Gastrocnemius medialis (tissue), 4 donors: ENCODE measurements around the gene TOMM7. TPM values are rescaled to one million over a fixed set of nuclear protein-coding genes. Genes with fewer than 3 reads are reported as not detected.

Experiments used
- ATAC-seq, 2 donors: fragments of 150-250 bp; one replicate each; pipeline ENCODE4 v1.9.1; 2016
- DNase-seq, 2 donors: peaks; one replicate each; pipeline ENCODE4 v3.0.0-alpha.2; 2019
- H3K27ac ChIP-seq, 4 donors: fragments of 200-600 bp; sonication (generic); 1 replicate in 1 of 4; 2 replicates in 3 of 4; pipeline ENCODE4 v1.5.1; 2016 to 2018; ENCODE audit warnings: mild to moderate bottlenecking in 2 of 4, moderate library complexity in 1 of 4
- H3K27me3 ChIP-seq, 3 donors: fragments of 200-600 bp; sonication (generic) in 2 of 3; 1 replicate in 1 of 3; 2 replicates in 2 of 3; pipeline versions ENCODE4 v1.5.1 to v1.6.0; 2016 to 2019; ENCODE audit warnings: mild to moderate bottlenecking in 1 of 3, moderate library complexity in 1 of 3
- H3K36me3 ChIP-seq, 2 donors: fragments of 200-600 bp; sonication (generic) in 1 of 2; one replicate each; pipeline ENCODE4 v1.5.1; 2017 to 2018
- H3K4me1 ChIP-seq, 2 donors: fragments of 200-600 bp; sonication (generic) in 1 of 2; one replicate each; pipeline ENCODE4 v1.5.1; 2016 to 2017; ENCODE audit warnings: mild to moderate bottlenecking in 2 of 2
- H3K4me3 ChIP-seq, 4 donors: fragments of 200-600 bp; sonication (generic) in 3 of 4; 1 replicate in 1 of 4; 2 replicates in 3 of 4; pipeline ENCODE4 v1.5.1; 2016 to 2019; ENCODE audit warnings: mild to moderate bottlenecking in 2 of 4
- H3K9me3 ChIP-seq, 3 donors: fragments of 200-600 bp; sonication (generic) in 2 of 3; 1 replicate in 1 of 3; 2 replicates in 2 of 3; pipeline ENCODE4 v1.5.1; 2016 to 2019
- POLR2A ChIP-seq, 2 donors: fragments of 450-650 bp; IDR thresholded peaks; one replicate each; pipeline ENCODE4 v1.6.1; 2017; ENCODE audit warnings: antibody characterized with exemption in 2 of 2, mild to moderate bottlenecking in 2 of 2, moderate library complexity in 2 of 2
- in situ Hi-C, 4 donors: fragments of 200-750 bp; cut with MboI; loops; one replicate each; pipeline versions ENCODE4 v1.15.0 to v1.8.0; 2017; ENCODE audit warnings: low sequenced_read_pairs in 4 of 4
- intact Hi-C: fragments of 100-400 bp; cut with DNase I; formaldehyde crosslinking; loops from one replicate; pipeline ENCODE4 v1.15.1; 2023; ENCODE audit warnings: low total_unique reads
- total RNA-seq, 4 donors: library from RNA; depleted of rRNA; stranded (reverse); fragments of >200 nt; gene quantifications; one replicate each; pipeline versions ENCODE4 v1.1.0 to v1.2.3, GENCODE V29; 2016
- TF ChIP-seq, protein P1 (sequence below), 5 experiments: fragments of 450-650 bp in 3 of 5; fragments of 200-600 bp in 2 of 5; sonication (generic) in 2 of 5; IDR thresholded peaks in 4 of 5; conservative IDR thresholded peaks in 1 of 5; 1 replicate in 4 of 5; 2 replicates in 1 of 5; pipeline ENCODE4 v1.5.1; 2016 to 2019; ENCODE audit warnings: antibody characterized with exemption in 5 of 5, mild to moderate bottlenecking in 3 of 5, moderate library complexity in 3 of 5

The TOMM7 gene
- total RNA-seq, 4 donors from 2014 or later: 124 to 235 (median 218) TPM

DNA sequence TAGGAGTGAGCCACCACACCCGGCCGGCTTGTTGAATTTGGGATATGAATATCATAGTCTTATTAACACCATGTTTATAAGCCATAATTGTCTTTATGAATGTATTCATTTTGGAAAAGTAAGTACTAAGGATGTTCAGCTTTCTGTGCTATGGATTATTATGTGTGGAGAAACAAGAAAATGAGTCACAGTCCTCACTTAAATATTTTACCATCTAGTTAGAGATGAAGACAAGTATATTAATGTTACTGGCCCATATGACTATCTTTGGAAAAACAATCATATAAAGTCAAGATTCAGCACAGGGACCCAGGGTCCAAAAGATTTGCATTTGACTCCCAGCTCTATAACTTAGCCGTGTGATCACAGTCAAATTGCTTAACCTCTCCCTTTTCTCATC, 9.8 kb upstream of the TOMM7 start:
- TF ChIP-seq POLR2A (IDR thresholded peaks at IDR 0.05): no peak
- TF ChIP-seq, protein P1, sequence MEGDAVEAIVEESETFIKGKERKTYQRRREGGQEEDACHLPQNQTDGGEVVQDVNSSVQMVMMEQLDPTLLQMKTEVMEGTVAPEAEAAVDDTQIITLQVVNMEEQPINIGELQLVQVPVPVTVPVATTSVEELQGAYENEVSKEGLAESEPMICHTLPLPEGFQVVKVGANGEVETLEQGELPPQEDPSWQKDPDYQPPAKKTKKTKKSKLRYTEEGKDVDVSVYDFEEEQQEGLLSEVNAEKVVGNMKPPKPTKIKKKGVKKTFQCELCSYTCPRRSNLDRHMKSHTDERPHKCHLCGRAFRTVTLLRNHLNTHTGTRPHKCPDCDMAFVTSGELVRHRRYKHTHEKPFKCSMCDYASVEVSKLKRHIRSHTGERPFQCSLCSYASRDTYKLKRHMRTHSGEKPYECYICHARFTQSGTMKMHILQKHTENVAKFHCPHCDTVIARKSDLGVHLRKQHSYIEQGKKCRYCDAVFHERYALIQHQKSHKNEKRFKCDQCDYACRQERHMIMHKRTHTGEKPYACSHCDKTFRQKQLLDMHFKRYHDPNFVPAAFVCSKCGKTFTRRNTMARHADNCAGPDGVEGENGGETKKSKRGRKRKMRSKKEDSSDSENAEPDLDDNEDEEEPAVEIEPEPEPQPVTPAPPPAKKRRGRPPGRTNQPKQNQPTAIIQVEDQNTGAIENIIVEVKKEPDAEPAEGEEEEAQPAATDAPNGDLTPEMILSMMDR (IDR thresholded peaks at IDR 0.05 in 4 of 5, conservative IDR thresholded peaks at IDR 0.05 in 1 of 5): no peak
- Histone ChIP-seq H3K27ac (no peak overlapping the region), H3K4me1 (peaks cover 4 to 7% of the 10 kb centered on the region in 2 donors), H3K4me3 (no peak overlapping the region), H3K36me3 (no peaks in the 10 kb centered on the region), H3K9me3 (no peaks in the 10 kb centered on the region), H3K27me3 (no peaks in the 10 kb centered on the region)
- ATAC-seq (no peak), DNase-seq (no peak)
- in situ Hi-C loops (no loop called here), intact Hi-C loops (no loop called here)

DNA sequence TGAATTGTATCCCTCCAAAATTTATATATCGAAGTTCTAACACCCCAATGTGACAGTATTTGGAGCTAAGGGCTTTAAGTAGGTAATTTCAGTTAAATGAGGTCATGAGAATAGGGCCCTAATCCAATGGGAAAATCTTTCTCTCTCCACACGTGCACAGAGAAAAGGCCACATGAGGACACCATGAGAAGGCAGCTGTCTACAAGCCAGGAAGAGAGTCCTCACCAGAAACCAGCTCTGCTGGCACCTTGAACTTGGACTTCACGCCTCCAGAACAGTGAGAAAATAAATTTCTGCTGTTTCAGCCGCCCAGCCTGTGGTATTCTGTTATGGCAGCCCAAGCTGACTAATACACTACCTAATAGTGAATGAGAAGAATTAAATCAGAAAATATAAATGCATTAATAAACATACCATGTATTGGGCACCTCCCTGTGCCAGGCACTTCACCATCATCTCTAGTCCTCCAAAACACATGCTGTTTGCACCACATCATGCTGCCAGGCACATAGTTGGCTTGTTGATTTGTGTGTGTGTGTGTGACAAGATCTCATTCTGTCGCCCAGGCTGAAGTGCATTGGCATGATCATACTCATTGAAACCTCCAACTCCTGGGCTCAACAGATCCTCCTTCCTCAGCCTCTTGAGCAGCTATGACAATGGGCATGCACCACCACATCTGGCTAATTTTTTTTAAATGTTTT, 9.1 kb upstream of the TOMM7 start:
- intact Hi-C loops: no loop called here

DNA sequence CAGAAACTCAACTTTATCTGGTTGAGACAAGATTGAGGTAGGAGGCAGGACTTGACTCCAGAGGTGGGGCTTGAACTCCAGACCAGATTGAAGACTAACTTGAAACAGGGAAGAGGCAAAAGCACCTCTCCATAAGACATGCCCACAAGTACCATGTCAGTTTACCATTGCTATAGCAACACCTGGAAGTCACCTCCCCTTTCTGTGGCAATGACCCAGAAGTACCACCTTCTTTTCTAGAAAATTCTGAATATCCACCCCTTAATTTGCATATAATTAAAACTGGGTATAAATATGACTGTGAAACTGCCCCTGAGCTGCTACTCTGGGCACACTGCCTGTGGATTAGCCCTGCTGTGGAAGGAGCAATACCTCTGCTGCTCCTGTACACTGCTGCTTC, 4.9 kb upstream of the TOMM7 start:
- DNase-seq: no peak
- in situ Hi-C loops: loop anchor here in 3 of 4 donors (10.0 kb wide), 1 partner anchor 227 kb away; no protein-coding TSS in a partner anchor
- TF ChIP-seq POLR2A (IDR thresholded peaks at IDR 0.05): no peak
- TF ChIP-seq, protein P1 (IDR thresholded peaks at IDR 0.05 in 4 of 5, conservative IDR thresholded peaks at IDR 0.05 in 1 of 5): no peak
- Histone ChIP-seq H3K4me1 (peaks cover 2 to 4% of the 10 kb centered on the region in 2 donors), H3K27ac (no peak overlapping the region), H3K4me3 (no peak overlapping the region), H3K36me3 (no peaks in the 10 kb centered on the region), H3K27me3 (no peaks in the 10 kb centered on the region), H3K9me3 (no peaks in the 10 kb centered on the region)
- intact Hi-C loops: no loop called here
- no peak for ATAC-seq

More for the DNA sequence above, 9.1 kb upstream of the TOMM7 start:
- no peak for ATAC-seq
- Histone ChIP-seq H3K4me1 (peaks cover 4 to 7% of the 10 kb centered on the region in 2 donors), H3K4me3 (no peak overlapping the region), H3K36me3 (no peaks in the 10 kb centered on the region), H3K27me3 (no peaks in the 10 kb centered on the region), H3K9me3 (no peaks in the 10 kb centered on the region), H3K27ac (no peak overlapping the region)
- TF ChIP-seq, protein P1 (IDR thresholded peaks at IDR 0.05 in 4 of 5, conservative IDR thresholded peaks at IDR 0.05 in 1 of 5): no peak
- no peak for TF ChIP-seq POLR2A (IDR thresholded peaks at IDR 0.05)
- DNase-seq: no peak
- in situ Hi-C loops: no loop called here

DNA sequence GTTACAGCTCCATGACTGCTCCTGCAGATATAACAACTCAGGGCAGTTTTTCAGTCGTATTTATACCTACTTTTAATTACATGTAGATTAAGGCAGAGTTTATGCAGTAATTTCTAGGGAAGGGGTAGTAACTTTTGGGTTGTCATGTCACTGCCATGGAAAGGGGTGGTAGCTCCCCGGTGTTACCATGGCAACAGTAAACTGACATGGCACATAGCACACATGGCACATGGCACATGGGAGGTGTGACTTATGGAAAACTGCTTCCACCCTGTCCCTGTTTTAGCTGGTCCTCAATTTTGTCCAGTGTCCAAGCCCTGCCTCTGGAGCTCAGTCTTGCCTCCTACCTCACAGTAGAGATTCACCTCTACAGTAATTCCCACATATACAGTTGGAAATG, 3.9 kb upstream of the TOMM7 start:
- Histone ChIP-seq H3K4me3 (no peak overlapping the region), H3K9me3 (no peaks in the 10 kb centered on the region), H3K4me1 (peaks cover 6 to 10% of the 10 kb centered on the region in 2 donors), H3K27me3 (no peaks in the 10 kb centered on the region), H3K27ac (no peak overlapping the region), H3K36me3 (no peaks in the 10 kb centered on the region)
- TF ChIP-seq POLR2A (IDR thresholded peaks at IDR 0.05): no peak
- TF ChIP-seq, protein P1 (IDR thresholded peaks at IDR 0.05 in 4 of 5, conservative IDR thresholded peaks at IDR 0.05 in 1 of 5): no peak
- intact Hi-C loops: no loop called here
- DNase-seq (no peak), ATAC-seq (no peak)
- in situ Hi-C loops: loop anchor here in 3 of 4 donors (10.0 kb wide), 1 partner anchor 228 kb away; no protein-coding TSS in a partner anchor
